ENCODE data around the gene SIGLECL1. TPM values are rescaled to one million over a fixed set of nuclear protein-coding genes. Genes with fewer than 3 reads are reported as not detected.

The SIGLECL1 gene
- total and polyA plus RNA-seq, 8 donors: not detected

GRCh38 chr19:51258165-51259160 lies 7.6 kb downstream of the SIGLECL1 start:
- H3K27ac ChIP-seq: no peak overlapping the region
- H3K9me3 ChIP-seq: no peaks in the 10 kb centered on the region
- no peak for TF ChIP-seq CTCF (IDR thresholded peaks at IDR 0.05)
- no peaks in the 10 kb centered on the region for H3K36me3 ChIP-seq
- H3K4me1 ChIP-seq: peaks cover 0 to 9% of the 10 kb centered on the region in 2 donors
- ATAC-seq (no peak), DNase-seq (no peak)
- H3K4me3 ChIP-seq: no peak overlapping the region
- H3K27me3 ChIP-seq: peaks cover 0 to 29% of the 10 kb centered on the region in 2 donors
- intact Hi-C loops (cut with DNase I): no loop called here

GRCh38 chr19:51259348-51260245 lies 8.7 kb downstream of the SIGLECL1 start:
- ATAC-seq: peak; percentile 71
- peak; percentile 55 to 56 for TF ChIP-seq CTCF (IDR thresholded peaks at IDR 0.05)
- H3K27ac ChIP-seq: no peak overlapping the region
- intact Hi-C loops (cut with DNase I): no loop called here
- DNase-seq: peak in 2 of 4 donors; percentile 4 to 17
- H3K9me3 ChIP-seq: no peaks in the 10 kb centered on the region
- H3K4me1 ChIP-seq: peaks cover 0 to 9% of the 10 kb centered on the region in 2 donors
- H3K27me3 ChIP-seq: peaks cover 0 to 41% of the 10 kb centered on the region in 2 donors
- H3K36me3 ChIP-seq: no peaks in the 10 kb centered on the region
- no peak overlapping the region for H3K4me3 ChIP-seq

GRCh38 chr19:51263808-51264207 lies 12.9 kb downstream of the SIGLECL1 start:
- intact Hi-C loops (cut with DNase I): no loop called here
- H3K36me3 ChIP-seq: no peaks in the 10 kb centered on the region

GRCh38 chr19:51271067-51271466 lies 20.2 kb downstream of the SIGLECL1 start:
- H3K27me3 ChIP-seq: peaks cover 0 to 20% of the 10 kb centered on the region in 2 donors
- TF ChIP-seq CTCF (IDR thresholded peaks at IDR 0.05): no peak
- H3K9me3 ChIP-seq: no peaks in the 10 kb centered on the region
- H3K4me3 ChIP-seq: no peak overlapping the region
- ATAC-seq: no peak
- H3K4me1 ChIP-seq: peaks cover 0 to 8% of the 10 kb centered on the region in 2 donors
- intact Hi-C loops (cut with DNase I): no loop called here
- no peak overlapping the region for H3K27ac ChIP-seq
- DNase-seq: peak in 1 of 4 donors; percentile 71
- no peaks in the 10 kb centered on the region for H3K36me3 ChIP-seq

More at GRCh38 chr19:51263808-51264207, 12.9 kb downstream of the SIGLECL1 start:
- H3K4me3 ChIP-seq: no peak overlapping the region
- H3K9me3 ChIP-seq: no peaks in the 10 kb centered on the region
- peaks cover 0 to 1% of the 10 kb centered on the region in 2 donors for H3K4me1 ChIP-seq
- DNase-seq: no peak
- H3K27me3 ChIP-seq: peaks cover 0 to 40% of the 10 kb centered on the region in 2 donors
- TF ChIP-seq CTCF (IDR thresholded peaks at IDR 0.05): no peak
- H3K27ac ChIP-seq: no peak overlapping the region
- no peak for ATAC-seq
